Fibroblast of lung (primary cell): ENCODE measurements around the gene IGFBP6. TPM values are rescaled to one million over a fixed set of nuclear protein-coding genes. Genes with fewer than 3 reads are reported as not detected.

Experiments used
- DNase-seq, 2 donors: peaks; one replicate each; pipeline versions ENCODE4 v3.0.0 to v3.0.0-alpha.2; 2010; ENCODE audit warnings: low read depth in 2 of 2
- H2AFZ ChIP-seq: 2 replicates; pipeline ENCODE4 v1.5.1; 2012; ENCODE audit warnings: low read length, control low read depth, inconsistent platforms
- H3K27ac ChIP-seq: 2 replicates; pipeline ENCODE4 v1.5.1; 2011; ENCODE audit warnings: low read length, control low read depth; ENCODE audit not compliant: insufficient read depth
- H3K27me3 ChIP-seq: 2 replicates; pipeline ENCODE4 v1.5.1; 2011; ENCODE audit warnings: mild to moderate bottlenecking, low read length; ENCODE audit not compliant: control insufficient read depth, insufficient read depth
- H3K36me3 ChIP-seq: 2 replicates; pipeline ENCODE4 v1.5.1; 2011; ENCODE audit warnings: low read length; ENCODE audit not compliant: control insufficient read depth, insufficient read depth
- H3K4me1 ChIP-seq: 2 replicates; pipeline ENCODE4 v1.5.1; 2011; ENCODE audit warnings: low read length; ENCODE audit not compliant: control insufficient read depth, insufficient read depth; ENCODE audit errors: extremely low read depth
- H3K4me2 ChIP-seq: 2 replicates; pipeline ENCODE4 v1.5.1; 2011; ENCODE audit warnings: low read length, control low read depth; ENCODE audit not compliant: insufficient read depth; ENCODE audit errors: extremely low read depth
- H3K4me3 ChIP-seq, 4 experiments: fragments of 200-600 bp in 1 of 4; sonication (generic) in 1 of 4; replicated peaks in 1 of 4; 2 replicates each; pipeline ENCODE4 v1.5.1; 2011 to 2016; ENCODE audit warnings: low read length in 4 of 4, low read depth in 3 of 4, mild to moderate bottlenecking in 3 of 4, control low read depth in 2 of 4, inconsistent platforms in 1 of 4, mixed read lengths in 1 of 4; ENCODE audit not compliant: insufficient read depth in 1 of 4; ENCODE audit errors: control extremely low read depth in 1 of 4
- H3K79me2 ChIP-seq: 2 replicates; pipeline ENCODE4 v1.5.1; 2012; ENCODE audit warnings: mild to moderate bottlenecking, low read length, inconsistent platforms; ENCODE audit not compliant: control insufficient read depth, insufficient read depth
- H3K9ac ChIP-seq: 2 replicates; pipeline ENCODE4 v1.5.1; 2011; ENCODE audit warnings: mild to moderate bottlenecking, low read length, control low read depth; ENCODE audit not compliant: insufficient read depth
- H3K9me3 ChIP-seq: 2 replicates; pipeline ENCODE4 v1.5.1; 2012; ENCODE audit warnings: low read depth, low read length; ENCODE audit not compliant: control insufficient read depth, insufficient read depth
- H4K20me1 ChIP-seq: 2 replicates; pipeline ENCODE4 v1.5.1; 2011; ENCODE audit warnings: low read length; ENCODE audit not compliant: control insufficient read depth, insufficient read depth; ENCODE audit errors: extremely low read depth
- EZH2 ChIP-seq: IDR thresholded peaks from 2 replicates; pipeline ENCODE4 v1.5.1; 2012; ENCODE audit warnings: low read length, control low read depth, mild to moderate bottlenecking; ENCODE audit errors: missing control alignments
- polyA plus RNA-seq, 2 donors: library from polyadenylated mRNA; depleted of rRNA in 1 of 2; stranded (reverse) in 1 of 2; unstranded in 1 of 2; fragments of >200 nt; gene quantifications; 2 replicates each; pipeline ENCODE4 v1.2.1, GENCODE V29; 2011 to 2012; ENCODE audit warnings: missing spikeins in 1 of 2
- total RNA-seq: library from RNA; depleted of rRNA; stranded (reverse); fragments of >200 nt; gene quantifications from 2 replicates; pipeline ENCODE4 v1.2.1, GENCODE V29; 2014
- TF ChIP-seq, protein P1 (sequence below), 2 donors: IDR thresholded peaks in 1 of 2; conservative IDR thresholded peaks in 1 of 2; 1 replicate in 1 of 2; 2 replicates in 1 of 2; pipeline ENCODE4 v1.5.1; 2011 to 2012; ENCODE audit warnings: low read length in 2 of 2, control low read depth in 1 of 2, inconsistent platforms in 1 of 2, low read depth in 1 of 2, mild to moderate bottlenecking in 1 of 2

The IGFBP6 gene
- total and polyA plus RNA-seq, 2 donors (not counting 1 experiment from before 2014, with no cell fraction given) = 229 to 592 TPM

DNA sequence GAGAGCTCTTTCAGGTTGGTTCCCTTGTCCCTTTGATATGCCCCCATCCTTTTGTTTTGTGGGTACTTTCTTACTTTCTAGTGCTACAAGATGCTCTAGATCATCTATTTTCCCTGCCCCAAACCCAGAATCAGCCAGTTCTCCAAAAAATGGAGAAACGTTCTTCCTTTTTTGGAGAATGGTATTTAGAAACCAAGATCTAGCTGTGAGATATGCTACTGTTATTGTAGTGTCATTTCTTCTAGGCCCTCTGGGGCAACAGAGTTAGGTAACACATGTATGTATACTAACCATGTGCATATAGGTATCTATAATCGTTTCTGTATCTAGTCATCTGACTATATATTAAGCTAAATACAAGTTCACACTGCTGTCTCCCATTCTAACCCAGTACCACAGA lies 6.9 kb upstream of the IGFBP6 start:
- TF ChIP-seq EZH2 = no peak
- TF ChIP-seq, protein P1, sequence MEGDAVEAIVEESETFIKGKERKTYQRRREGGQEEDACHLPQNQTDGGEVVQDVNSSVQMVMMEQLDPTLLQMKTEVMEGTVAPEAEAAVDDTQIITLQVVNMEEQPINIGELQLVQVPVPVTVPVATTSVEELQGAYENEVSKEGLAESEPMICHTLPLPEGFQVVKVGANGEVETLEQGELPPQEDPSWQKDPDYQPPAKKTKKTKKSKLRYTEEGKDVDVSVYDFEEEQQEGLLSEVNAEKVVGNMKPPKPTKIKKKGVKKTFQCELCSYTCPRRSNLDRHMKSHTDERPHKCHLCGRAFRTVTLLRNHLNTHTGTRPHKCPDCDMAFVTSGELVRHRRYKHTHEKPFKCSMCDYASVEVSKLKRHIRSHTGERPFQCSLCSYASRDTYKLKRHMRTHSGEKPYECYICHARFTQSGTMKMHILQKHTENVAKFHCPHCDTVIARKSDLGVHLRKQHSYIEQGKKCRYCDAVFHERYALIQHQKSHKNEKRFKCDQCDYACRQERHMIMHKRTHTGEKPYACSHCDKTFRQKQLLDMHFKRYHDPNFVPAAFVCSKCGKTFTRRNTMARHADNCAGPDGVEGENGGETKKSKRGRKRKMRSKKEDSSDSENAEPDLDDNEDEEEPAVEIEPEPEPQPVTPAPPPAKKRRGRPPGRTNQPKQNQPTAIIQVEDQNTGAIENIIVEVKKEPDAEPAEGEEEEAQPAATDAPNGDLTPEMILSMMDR (conservative IDR thresholded peaks at IDR 0.05 in 1 of 2, IDR thresholded peaks at IDR 0.05 in 1 of 2; ENCODE audit: low read depth in 1 of 2, low read length in 2 of 2) = no peak
- H3K4me2 ChIP-seq = no peak overlapping the region
- DNase-seq = no peak
- H3K79me2 ChIP-seq = no peaks in the 10 kb centered on the region
- no peak overlapping the region for H2AFZ ChIP-seq
- H4K20me1 ChIP-seq = no peaks in the 10 kb centered on the region
- H3K4me3 ChIP-seq = no peak overlapping the region
- no peaks in the 10 kb centered on the region for H3K27me3 ChIP-seq
- H3K9me3 ChIP-seq = no peaks in the 10 kb centered on the region
- H3K4me1 ChIP-seq = peaks cover 3% of the 10 kb centered on the region
- no peaks in the 10 kb centered on the region for H3K36me3 ChIP-seq
- H3K9ac ChIP-seq = no peak overlapping the region
- H3K27ac ChIP-seq = no peak overlapping the region

DNA sequence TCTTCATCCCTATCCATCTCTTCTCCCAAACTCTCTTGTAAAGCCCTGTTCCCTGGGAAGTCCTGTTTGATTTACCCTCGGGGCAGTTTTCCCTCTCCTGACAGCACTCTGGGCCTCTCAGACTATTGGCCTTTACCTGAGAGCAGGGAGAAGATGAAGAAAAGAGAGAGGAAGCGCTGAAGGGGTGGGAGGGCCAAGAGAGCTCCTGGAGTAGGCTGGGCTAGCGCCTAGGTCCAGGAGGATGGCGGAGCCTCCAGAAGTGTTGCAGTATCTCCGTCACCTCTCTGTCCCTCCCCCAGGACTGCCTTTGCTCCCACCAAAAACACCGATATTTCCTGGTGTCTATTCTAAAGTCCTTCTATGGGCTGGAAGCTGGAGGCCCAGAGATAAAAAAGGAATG lies 5.7 kb upstream of the IGFBP6 start:
- peaks cover under 1% of the 10 kb centered on the region for H3K79me2 ChIP-seq
- DNase-seq = no peak
- no peaks in the 10 kb centered on the region for H3K27me3 ChIP-seq
- H3K4me3 ChIP-seq = no peak overlapping the region
- no peaks in the 10 kb centered on the region for H4K20me1 ChIP-seq
- no peaks in the 10 kb centered on the region for H3K36me3 ChIP-seq
- H2AFZ ChIP-seq = no peak overlapping the region
- H3K4me1 ChIP-seq = peaks cover 5% of the 10 kb centered on the region
- no peak overlapping the region for H3K9ac ChIP-seq
- H3K27ac ChIP-seq = no peak overlapping the region
- TF ChIP-seq EZH2 = no peak
- TF ChIP-seq, protein P1 (conservative IDR thresholded peaks at IDR 0.05 in 1 of 2, IDR thresholded peaks at IDR 0.05 in 1 of 2; ENCODE audit: low read depth in 1 of 2, low read length in 2 of 2) = no peak
- no peak overlapping the region for H3K4me2 ChIP-seq
- H3K9me3 ChIP-seq = no peaks in the 10 kb centered on the region

DNA sequence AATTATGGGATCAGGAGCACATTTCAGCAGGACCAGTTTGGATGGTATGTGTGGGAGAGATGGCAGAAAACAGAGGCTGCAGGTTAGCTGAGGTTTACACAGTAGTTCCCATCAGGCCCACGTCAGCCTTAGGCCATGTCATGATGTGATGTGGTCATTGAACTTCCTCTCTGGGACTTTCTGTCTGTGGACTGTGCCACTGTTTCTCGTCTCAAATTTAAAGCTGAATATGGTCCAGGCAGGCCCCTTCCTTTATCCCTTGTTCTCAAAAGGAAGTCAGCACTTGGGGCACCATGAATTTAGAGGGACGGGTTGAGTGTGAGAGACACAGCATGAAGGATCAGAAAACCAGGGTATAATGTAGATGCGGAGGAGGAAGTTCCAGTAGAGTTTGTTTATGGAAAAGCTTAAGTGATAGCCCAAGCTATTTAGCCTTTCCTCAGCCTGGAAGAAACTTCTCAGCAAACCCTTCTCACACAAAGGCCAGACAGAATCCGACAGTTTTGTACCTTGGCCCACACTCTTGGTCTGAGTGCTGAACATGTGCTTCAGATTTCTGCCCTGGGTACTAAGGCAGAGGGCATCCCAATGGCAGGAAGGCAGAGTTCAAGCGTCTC lies 3.6 kb upstream of the IGFBP6 start:
- Histone ChIP-seq H3K4me1 (peaks cover 8% of the 10 kb centered on the region), H3K79me2 (peaks cover 2% of the 10 kb centered on the region), H3K9me3 (no peaks in the 10 kb centered on the region), H3K4me2 (no peak overlapping the region), H3K4me3 (no peak overlapping the region), H3K27ac (peak overlapping the region; percentile 23), H3K36me3 (no peaks in the 10 kb centered on the region), H3K27me3 (no peaks in the 10 kb centered on the region), H4K20me1 (no peaks in the 10 kb centered on the region), H2AFZ (peak overlapping the region; percentile 53), H3K9ac (no peak overlapping the region)
- no peak for TF ChIP-seq EZH2
- TF ChIP-seq, protein P1 (conservative IDR thresholded peaks at IDR 0.05 in 1 of 2, IDR thresholded peaks at IDR 0.05 in 1 of 2; ENCODE audit: low read depth in 1 of 2, low read length in 2 of 2) = no peak
- no peak for DNase-seq
